Activated CD4-positive, CD25-positive, alpha-beta regulatory T cell (primary cell): ENCODE measurements around the gene TCF3.

Experiments
- DNase-seq, 4 experiments: peaks; one replicate each; lab custom pipeline; 2025; lab: John Stamatoyannopoulos, UW

TCF3 gene

GRCh38 chr19:1560286-1560882 lies 92.0 kb downstream of the TCF3 start:
- no peak for DNase-seq
